HepG2 (cell line): ENCODE data around the gene TMEM220. TPM values are rescaled to one million over a fixed set of nuclear protein-coding genes. Genes with fewer than 3 reads are reported as not detected.

Source experiments
- ARID5B ChIP-seq: IDR thresholded peaks from 2 replicates; pipeline ENCODE4 v1.4.0; 2020; ENCODE audit warnings: mild to moderate bottlenecking, missing genetic modification reagents
- IRF9 ChIP-seq: sonication (generic); formaldehyde crosslinking; IDR thresholded peaks from 2 replicates; pipeline ENCODE4 v1.8.0; 2022; ENCODE audit warnings: missing genetic modification reagents, mild to moderate bottlenecking, borderline replicate concordance
- ISX ChIP-seq: sonication (generic); formaldehyde crosslinking; conservative IDR thresholded peaks from 2 replicates; pipeline ENCODE4 v1.5.0; 2020; ENCODE audit warnings: missing genetic modification reagents
- MXI1 ChIP-seq: IDR thresholded peaks from 3 replicates; pipeline ENCODE4 v1.6.1; 2012; ENCODE audit warnings: low read depth, low read length, inconsistent platforms, borderline replicate concordance
- NR0B2 ChIP-seq: sonication (generic); formaldehyde crosslinking; IDR thresholded peaks from 2 replicates; pipeline ENCODE4 v1.4.0; 2020; ENCODE audit warnings: mild to moderate bottlenecking, missing genetic modification reagents
- SATB2 ChIP-seq: sonication (generic); formaldehyde crosslinking; IDR thresholded peaks from 2 replicates; pipeline ENCODE4 v1.5.0; 2020; ENCODE audit warnings: missing genetic modification reagents
- ZBTB42 ChIP-seq: sonication (generic); formaldehyde crosslinking; IDR thresholded peaks from 2 replicates; pipeline ENCODE4 v1.5.0; 2020; ENCODE audit warnings: mild to moderate bottlenecking, missing genetic modification reagents
- ZBTB8A ChIP-seq: sonication (generic); formaldehyde crosslinking; IDR thresholded peaks from 2 replicates; pipeline ENCODE4 v1.4.0; 2020; ENCODE audit warnings: mild to moderate bottlenecking, low read depth, missing genetic modification reagents, borderline replicate concordance
- ZFP37 ChIP-seq: sonication (generic); formaldehyde crosslinking; IDR thresholded peaks from 2 replicates; pipeline ENCODE4 v1.4.0; 2020; ENCODE audit warnings: missing genetic modification reagents, borderline replicate concordance
- ZNF33B ChIP-seq: sonication (generic); formaldehyde crosslinking; IDR thresholded peaks from 2 replicates; pipeline ENCODE4 v1.5.1; 2020; ENCODE audit warnings: mild to moderate bottlenecking, missing genetic modification reagents
- ZNF414 ChIP-seq: sonication (generic); formaldehyde crosslinking; IDR thresholded peaks from 2 replicates; pipeline ENCODE4 v1.5.0; 2020; ENCODE audit warnings: missing genetic modification reagents
- ZNF609 ChIP-seq: sonication (generic); formaldehyde crosslinking; IDR thresholded peaks from 2 replicates; pipeline ENCODE4 v1.4.0; 2020; ENCODE audit warnings: mild to moderate bottlenecking, missing genetic modification reagents, borderline replicate concordance
- ZNF724P ChIP-seq: sonication (generic); formaldehyde crosslinking; IDR thresholded peaks from 2 replicates; pipeline ENCODE4 v1.8.0; 2022; ENCODE audit warnings: missing genetic modification reagents, borderline replicate concordance
- ZNF792 ChIP-seq: IDR thresholded peaks from 2 replicates; pipeline ENCODE4 v1.6.1; 2016
- polyA plus RNA-seq, 8 experiments: library from polyadenylated mRNA; depleted of rRNA in 3 of 8; stranded (reverse) in 7 of 8; unstranded in 1 of 8; fragments of >200 nt; fragmentation: Illumina TruSeq in 4 of 8; extraction: Trizol in 4 of 8; gene quantifications; 2 replicates each; pipeline versions ENCODE4 v1.2.1 to v1.2.3, GENCODE V29; 2011 to 2016; ENCODE audit warnings: low read depth in 4 of 8, missing spikeins in 1 of 8, mixed read lengths in 1 of 8; ENCODE audit not compliant: insufficient read depth in 1 of 8
- total RNA-seq, 5 experiments: library from RNA; depleted of rRNA; stranded (reverse); fragments of >200 nt; fragmentation: Illumina TruSeq; extraction: Trizol; gene quantifications; 2 replicates each; pipeline ENCODE4 v1.2.3, GENCODE V29; 2016; ENCODE audit warnings: low read depth in 1 of 5
- TF ChIP-seq, protein P1 (sequence below), 2 experiments: fragments of 450-650 bp in 1 of 2; sonication (generic) in 1 of 2; formaldehyde crosslinking; IDR thresholded peaks; 2 replicates each; pipeline versions ENCODE4 v1.5.0 to v1.8.0; 2020 to 2022; ENCODE audit warnings: mild to moderate bottlenecking in 1 of 2, missing genetic modification reagents in 1 of 2

The TMEM220 gene
- total and polyA plus RNA-seq, 2 of the 13 experiments (the other 11 are each of a cell fraction or from before 2014, with no cell fraction given): 1.3 to 2.2 TPM

GRCh38 chr17:10729334-10730193, at the start of gene TMEM220 (continued):
- TF ChIP-seq, protein P1, sequence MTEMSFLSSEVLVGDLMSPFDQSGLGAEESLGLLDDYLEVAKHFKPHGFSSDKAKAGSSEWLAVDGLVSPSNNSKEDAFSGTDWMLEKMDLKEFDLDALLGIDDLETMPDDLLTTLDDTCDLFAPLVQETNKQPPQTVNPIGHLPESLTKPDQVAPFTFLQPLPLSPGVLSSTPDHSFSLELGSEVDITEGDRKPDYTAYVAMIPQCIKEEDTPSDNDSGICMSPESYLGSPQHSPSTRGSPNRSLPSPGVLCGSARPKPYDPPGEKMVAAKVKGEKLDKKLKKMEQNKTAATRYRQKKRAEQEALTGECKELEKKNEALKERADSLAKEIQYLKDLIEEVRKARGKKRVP (CRISPR knock-in tag; IDR thresholded peaks at IDR 0.05): peak in 1 of 2 experiments; percentile 50; a peak in 1 of 4 replicates
- TF ChIP-seq MXI1 (no peak), NR0B2 (0 out of 2 replicates have a peak, but pooled peaks have one; percentile 50), ZNF792 (CRISPR knock-in tag) (no peak), ZNF609 (CRISPR knock-in tag) (no peak), IRF9 (CRISPR knock-in tag) (peak; percentile 87), SATB2 (CRISPR knock-in tag) (no peak), ISX (CRISPR knock-in tag) (no peak), ZFP37 (CRISPR knock-in tag) (no peak), ZNF33B (CRISPR knock-in tag) (no peak), ZNF414 (CRISPR knock-in tag) (no peak), ZNF724P (CRISPR knock-in tag) (peak; percentile 54; the same call in 1 of the 2 replicates), ZBTB8A (CRISPR knock-in tag) (no peak), ZBTB42 (no peak), ARID5B (CRISPR knock-in tag) (peak; percentile 79; the same call in 1 of the 2 replicates)
